SU-DHL-6 (cell line): Measurements from ENCODE around the gene FLT3LG.

Experiments
- EZH2phosphoT487 ChIP-seq: fragments of 200-600 bp; sonication (generic), shearing (Covaris generic); conservative IDR thresholded peaks from 2 replicates; pipeline ENCODE4 v1.6.1; 2018; ENCODE audit warnings: mild to moderate bottlenecking, antibody characterized with exemption, low read length, moderate library complexity, mixed read lengths
- TF ChIP-seq, protein P1 (sequence below): fragments of 200-600 bp; sonication (generic); IDR thresholded peaks from one replicate; pipeline ENCODE4 v1.5.1; 2017; ENCODE audit warnings: antibody characterized with exemption, mild to moderate bottlenecking, low read length, moderate library complexity; ENCODE audit not compliant: insufficient read depth, poor library complexity, severe bottlenecking

- TF ChIP-seq, protein P1, sequence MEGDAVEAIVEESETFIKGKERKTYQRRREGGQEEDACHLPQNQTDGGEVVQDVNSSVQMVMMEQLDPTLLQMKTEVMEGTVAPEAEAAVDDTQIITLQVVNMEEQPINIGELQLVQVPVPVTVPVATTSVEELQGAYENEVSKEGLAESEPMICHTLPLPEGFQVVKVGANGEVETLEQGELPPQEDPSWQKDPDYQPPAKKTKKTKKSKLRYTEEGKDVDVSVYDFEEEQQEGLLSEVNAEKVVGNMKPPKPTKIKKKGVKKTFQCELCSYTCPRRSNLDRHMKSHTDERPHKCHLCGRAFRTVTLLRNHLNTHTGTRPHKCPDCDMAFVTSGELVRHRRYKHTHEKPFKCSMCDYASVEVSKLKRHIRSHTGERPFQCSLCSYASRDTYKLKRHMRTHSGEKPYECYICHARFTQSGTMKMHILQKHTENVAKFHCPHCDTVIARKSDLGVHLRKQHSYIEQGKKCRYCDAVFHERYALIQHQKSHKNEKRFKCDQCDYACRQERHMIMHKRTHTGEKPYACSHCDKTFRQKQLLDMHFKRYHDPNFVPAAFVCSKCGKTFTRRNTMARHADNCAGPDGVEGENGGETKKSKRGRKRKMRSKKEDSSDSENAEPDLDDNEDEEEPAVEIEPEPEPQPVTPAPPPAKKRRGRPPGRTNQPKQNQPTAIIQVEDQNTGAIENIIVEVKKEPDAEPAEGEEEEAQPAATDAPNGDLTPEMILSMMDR: no peak
- no peak for TF ChIP-seq EZH2phosphoT487
Measured at GRCh38 chr19:49435670-49436069, 38.3 kb upstream of the FLT3LG start.
